ENCODE data around the gene STXBP5. TPM values are rescaled to one million over a fixed set of nuclear protein-coding genes. Genes with fewer than 3 reads are reported as not detected.

The STXBP5 gene
- total and polyA plus RNA-seq, 2 of the 13 experiments (the other 11 are each of a cell fraction or from before 2014, with no cell fraction given) = 8.8 to 19.4 TPM

GRCh38 chr6:147238164-147238563 is 33.9 kb downstream of the STXBP5 start:
- Histone ChIP-seq H3K27me3 (ENCODE audit: control insufficient read depth in 1 of 2, insufficient read depth in 2 of 2, low read length in 2 of 2) (no peaks in the 10 kb centered on the region), H3K36me3 (replicated peaks in 1 of 2; ENCODE audit: control insufficient read depth in 1 of 2, insufficient read depth in 2 of 2, low read length in 2 of 2) (0 out of 5 replicates have a peak, but pooled peaks cover 0 to 10% of the 10 kb centered on the region in 2 experiments), H3K4me2 (ENCODE audit: low read depth, low read length) (no peak overlapping the region), H3K4me1 (ENCODE audit: insufficient read depth, low read length) (no peaks in the 10 kb centered on the region), H3K27ac (ENCODE audit: extremely low read length, insufficient read depth, low read length) (no peak overlapping the region), H2AFZ (ENCODE audit: low read length) (no peak overlapping the region), H3K9ac (ENCODE audit: insufficient read depth, low read depth, low read length) (no peak overlapping the region), H3K79me2 (ENCODE audit: insufficient read depth, low read length) (no peaks in the 10 kb centered on the region), H3K9me3 (ENCODE audit: low read length) (no peaks in the 10 kb centered on the region), H3K4me3 (replicated peaks in 1 of 3; ENCODE audit: insufficient read depth in 1 of 3, low read depth in 2 of 3, low read length in 3 of 3) (no peak overlapping the region), H4K20me1 (ENCODE audit: insufficient read depth, low read length) (no peaks in the 10 kb centered on the region)
- POLR2A ChIA-PET = no interaction called here
- ATAC-seq (no peak), FAIRE-seq (no peak), DNase-seq (ENCODE audit: low spot score) (no peak)
- no TSS peak for BruUV-seq (replicated peaks)
- no peak for TF ChIP-seq YEATS4 (CRISPR knock-in tag; IDR thresholded peaks at IDR 0.05; ENCODE audit: borderline replicate concordance)
- TF ChIP-seq ZNF674 (CRISPR knock-in tag; IDR thresholded peaks at IDR 0.05; ENCODE audit: low read depth) = no peak
- TF ChIP-seq PHF21A (CRISPR knock-in tag; IDR thresholded peaks at IDR 0.05) = no peak
- TF ChIP-seq NCOA1 (CRISPR knock-in tag; IDR thresholded peaks at IDR 0.05) = no peak
- TF ChIP-seq HMG20B (CRISPR knock-in tag; conservative IDR thresholded peaks at IDR 0.05) = no peak
- TF ChIP-seq ZNF598 (CRISPR knock-in tag; IDR thresholded peaks at IDR 0.05; ENCODE audit: borderline replicate concordance) = no peak
- TF ChIP-seq NR0B2 (CRISPR knock-in tag; IDR thresholded peaks at IDR 0.05) = no peak
- TF ChIP-seq SPEN (CRISPR knock-in tag; IDR thresholded peaks at IDR 0.05; ENCODE audit: low read depth) = no peak
- TF ChIP-seq ZNF564 (CRISPR knock-in tag; IDR thresholded peaks at IDR 0.05) = no peak
- 95% methylated on average over 3 of the region's 3 CpGs for WGBS (ENCODE audit: low lambda C conversion rate)
- CTCF ChIA-PET (ENCODE audit: low intra/inter-chr PET ratio, low total read pairs) = no interaction called here
- in situ Hi-C loops (cut with HindIII; ENCODE audit: extremely low pct_ligation_motif_present, low pct_unique_long_range_greater_than_20kb) (no loop called here), intact Hi-C loops (cut with micrococcal nuclease; ENCODE audit: unreplicated experiment) (no loop called here)

GRCh38 chr6:147238906-147239305 is 34.7 kb downstream of the STXBP5 start:
- H3K9me3 ChIP-seq (ENCODE audit: low read length) = no peaks in the 10 kb centered on the region
- no peaks in the 10 kb centered on the region for H3K4me1 ChIP-seq (ENCODE audit: insufficient read depth, low read length)
- no peak overlapping the region for H3K4me3 ChIP-seq (replicated peaks in 1 of 3; ENCODE audit: insufficient read depth in 1 of 3, low read depth in 2 of 3, low read length in 3 of 3)
- DNase-seq (ENCODE audit: low spot score) (no peak), FAIRE-seq (no peak), ATAC-seq (no peak)
- H3K79me2 ChIP-seq (ENCODE audit: insufficient read depth, low read length) = no peaks in the 10 kb centered on the region
- no peak overlapping the region for H3K9ac ChIP-seq (ENCODE audit: insufficient read depth, low read depth, low read length)
- H3K27me3 ChIP-seq (ENCODE audit: control insufficient read depth in 1 of 2, insufficient read depth in 2 of 2, low read length in 2 of 2) = no peaks in the 10 kb centered on the region
- no peak for TF ChIP-seq BCLAF1 (IDR thresholded peaks at IDR 0.05)
- TF ChIP-seq GRHL1 (CRISPR knock-in tag; conservative IDR thresholded peaks at IDR 0.05) = no peak
- no peak for TF ChIP-seq MEIS2 (CRISPR knock-in tag; IDR thresholded peaks at IDR 0.05)
- no peak for TF ChIP-seq ARNTL (CRISPR knock-in tag; IDR thresholded peaks at IDR 0.05)
- no peak for TF ChIP-seq ZNF350 (CRISPR knock-in tag; IDR thresholded peaks at IDR 0.05; ENCODE audit: borderline replicate concordance, low read depth)
- no peak for TF ChIP-seq SALL1 (CRISPR knock-in tag; IDR thresholded peaks at IDR 0.05)
- no peak for TF ChIP-seq ZNF430 (CRISPR knock-in tag; IDR thresholded peaks at IDR 0.05)
- CTCF ChIA-PET (ENCODE audit: low intra/inter-chr PET ratio, low total read pairs) = no interaction called here
- over 99% methylated on average over 5 of the region's 5 CpGs for WGBS (ENCODE audit: low lambda C conversion rate)
- no peak overlapping the region for H3K27ac ChIP-seq (ENCODE audit: extremely low read length, insufficient read depth, low read length)
- no peaks in the 10 kb centered on the region for H4K20me1 ChIP-seq (ENCODE audit: insufficient read depth, low read length)
- intact Hi-C loops (cut with micrococcal nuclease; ENCODE audit: unreplicated experiment) (no loop called here), in situ Hi-C loops (cut with HindIII; ENCODE audit: extremely low pct_ligation_motif_present, low pct_unique_long_range_greater_than_20kb) (no loop called here)
- POLR2A ChIA-PET = no interaction called here
- no peak overlapping the region for H2AFZ ChIP-seq (ENCODE audit: low read length)
- 0 out of 5 replicates have a peak, but pooled peaks cover 0 to 10% of the 10 kb centered on the region in 2 experiments for H3K36me3 ChIP-seq (replicated peaks in 1 of 2; ENCODE audit: control insufficient read depth in 1 of 2, insufficient read depth in 2 of 2, low read length in 2 of 2)
- no TSS peak for BruUV-seq (replicated peaks)
- H3K4me2 ChIP-seq (ENCODE audit: low read depth, low read length) = no peak overlapping the region
